K562 (cell line): Measurements from ENCODE around the gene TRABD2B. TPM values are rescaled to one million over a fixed set of nuclear protein-coding genes. Genes with fewer than 3 reads are reported as not detected.

ENCODE experiments used
- DPF2 ChIP-seq: fragments of 450-650 bp; IDR thresholded peaks from 2 replicates; pipeline ENCODE4 v1.6.1; 2016
- FOXJ2 ChIP-seq: fragments of 200-800 bp; sonication (Bioruptor generic); IDR thresholded peaks from 2 replicates; pipeline ENCODE4 v1.6.1; 2016; ENCODE audit warnings: missing genetic modification characterization, missing compliant biosample characterization
- HNRNPL ChIP-seq: fragments of 200-400 bp; formaldehyde crosslinking; IDR thresholded peaks from 2 replicates; pipeline ENCODE4 v1.6.1; 2017; ENCODE audit warnings: low read depth, mild to moderate bottlenecking, low read length
- HSF4 ChIP-seq: fragments of 250-450 bp; sonication (Bioruptor Pico); IDR thresholded peaks from 2 replicates; pipeline ENCODE4 v2.1.2; 2022; ENCODE audit warnings: mild to moderate bottlenecking, moderate library complexity, borderline replicate concordance
- NBN ChIP-seq: fragments of 450-650 bp; IDR thresholded peaks from 2 replicates; pipeline ENCODE4 v1.6.1; 2016; ENCODE audit warnings: low read depth, mild to moderate bottlenecking
- NFE2 ChIP-seq: IDR thresholded peaks from 2 replicates; pipeline ENCODE4 v1.6.1; 2014; ENCODE audit warnings: antibody characterized with exemption, low read depth
- SRSF1 ChIP-seq: fragments of 200-400 bp; formaldehyde crosslinking; IDR thresholded peaks from 2 replicates; pipeline ENCODE4 v1.6.1; 2017; ENCODE audit warnings: mild to moderate bottlenecking, low read depth, low read length, moderate library complexity
- ZBTB1 ChIP-seq: sonication (generic); formaldehyde crosslinking; IDR thresholded peaks from 2 replicates; pipeline ENCODE4 v1.8.1; 2023; ENCODE audit warnings: missing genetic modification reagents, low read depth, mild to moderate bottlenecking, borderline replicate concordance
- polyA plus RNA-seq, 8 experiments: library from polyadenylated mRNA; depleted of rRNA in 4 of 8; stranded (reverse) in 5 of 8; unstranded in 3 of 8; fragments of >200 nt; fragmentation: Nextera tagmentation in 2 of 8; fragmentation: Illumina TruSeq in 1 of 8; extraction: Ambion mirVana in 2 of 8; extraction: Trizol in 1 of 8; gene quantifications; 2 replicates each; pipeline versions ENCODE4 v1.2.1 to v1.2.3, GENCODE V29; 2011 to 2014; ENCODE audit warnings: inconsistent platforms in 1 of 8, missing spikeins in 1 of 8
- total RNA-seq, 7 experiments: library from RNA; depleted of rRNA in 6 of 7; stranded (reverse); fragments of >200 nt in 6 of 7; fragmentation: Illumina TruSeq in 2 of 7; extraction: Trizol in 2 of 7; gene quantifications; 2 replicates each; pipeline versions ENCODE4 v1.2.1 to v1.2.3, GENCODE V29; 2011 to 2021; ENCODE audit warnings: low replicate concordance in 1 of 7
- TF ChIP-seq, protein P1 (sequence below), 2 experiments: fragments of 450-650 bp; IDR thresholded peaks; 2 replicates each; pipeline ENCODE4 v1.6.1; 2016; ENCODE audit warnings: mild to moderate bottlenecking in 2 of 2, borderline replicate concordance in 1 of 2, low read depth in 1 of 2, moderate library complexity in 1 of 2
- TF ChIP-seq, protein P2 (sequence below), 2 experiments: fragments of 450-650 bp in 1 of 2; sonication (generic) in 1 of 2; formaldehyde crosslinking; conservative IDR thresholded peaks; 2 replicates each; pipeline versions ENCODE4 v1.4.0 to v1.8.1; 2020 to 2022; ENCODE audit warnings: mild to moderate bottlenecking in 1 of 2, missing genetic modification reagents in 1 of 2
- TF ChIP-seq, protein P3 (sequence below): fragments of 450-650 bp; formaldehyde crosslinking; IDR thresholded peaks from 2 replicates; pipeline ENCODE4 v1.4.0; 2020; ENCODE audit warnings: mild to moderate bottlenecking, moderate library complexity
- TF ChIP-seq, protein P4 (sequence below): fragments of 150-350 bp; IDR thresholded peaks from 2 replicates; pipeline ENCODE4 v1.6.1; 2014; ENCODE audit warnings: low read depth, mild to moderate bottlenecking, low read length, borderline replicate concordance

The TRABD2B gene
- total and polyA plus RNA-seq, 9 of the 15 experiments (the other 6 are each of a cell fraction or from before 2014, with no cell fraction given) = not detected

DNA sequence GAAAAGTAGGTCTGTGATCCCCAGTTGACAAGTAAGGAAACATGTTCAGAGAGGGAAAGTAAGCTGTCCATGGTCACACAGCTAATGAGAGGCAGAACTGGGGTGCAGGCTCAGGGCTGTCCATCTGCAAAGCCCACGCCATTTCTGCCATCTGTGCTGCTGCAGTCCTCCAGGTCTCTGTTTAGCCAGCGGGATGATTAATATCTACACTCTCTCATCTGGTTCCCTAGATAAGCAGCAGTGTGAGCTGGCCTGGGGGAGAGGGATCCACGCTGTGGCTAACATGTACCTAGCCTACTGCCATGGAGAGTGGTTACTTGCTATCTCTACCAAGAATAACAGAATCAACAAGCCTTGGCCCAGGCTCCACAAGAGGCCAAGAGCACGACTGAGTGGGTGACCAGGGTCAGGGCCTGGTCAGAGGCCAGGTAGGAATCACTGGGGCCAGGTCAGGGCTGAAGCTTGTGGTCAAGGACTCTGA, 75.2 kb downstream of the TRABD2B start (continued):
- TF ChIP-seq, protein P1, sequence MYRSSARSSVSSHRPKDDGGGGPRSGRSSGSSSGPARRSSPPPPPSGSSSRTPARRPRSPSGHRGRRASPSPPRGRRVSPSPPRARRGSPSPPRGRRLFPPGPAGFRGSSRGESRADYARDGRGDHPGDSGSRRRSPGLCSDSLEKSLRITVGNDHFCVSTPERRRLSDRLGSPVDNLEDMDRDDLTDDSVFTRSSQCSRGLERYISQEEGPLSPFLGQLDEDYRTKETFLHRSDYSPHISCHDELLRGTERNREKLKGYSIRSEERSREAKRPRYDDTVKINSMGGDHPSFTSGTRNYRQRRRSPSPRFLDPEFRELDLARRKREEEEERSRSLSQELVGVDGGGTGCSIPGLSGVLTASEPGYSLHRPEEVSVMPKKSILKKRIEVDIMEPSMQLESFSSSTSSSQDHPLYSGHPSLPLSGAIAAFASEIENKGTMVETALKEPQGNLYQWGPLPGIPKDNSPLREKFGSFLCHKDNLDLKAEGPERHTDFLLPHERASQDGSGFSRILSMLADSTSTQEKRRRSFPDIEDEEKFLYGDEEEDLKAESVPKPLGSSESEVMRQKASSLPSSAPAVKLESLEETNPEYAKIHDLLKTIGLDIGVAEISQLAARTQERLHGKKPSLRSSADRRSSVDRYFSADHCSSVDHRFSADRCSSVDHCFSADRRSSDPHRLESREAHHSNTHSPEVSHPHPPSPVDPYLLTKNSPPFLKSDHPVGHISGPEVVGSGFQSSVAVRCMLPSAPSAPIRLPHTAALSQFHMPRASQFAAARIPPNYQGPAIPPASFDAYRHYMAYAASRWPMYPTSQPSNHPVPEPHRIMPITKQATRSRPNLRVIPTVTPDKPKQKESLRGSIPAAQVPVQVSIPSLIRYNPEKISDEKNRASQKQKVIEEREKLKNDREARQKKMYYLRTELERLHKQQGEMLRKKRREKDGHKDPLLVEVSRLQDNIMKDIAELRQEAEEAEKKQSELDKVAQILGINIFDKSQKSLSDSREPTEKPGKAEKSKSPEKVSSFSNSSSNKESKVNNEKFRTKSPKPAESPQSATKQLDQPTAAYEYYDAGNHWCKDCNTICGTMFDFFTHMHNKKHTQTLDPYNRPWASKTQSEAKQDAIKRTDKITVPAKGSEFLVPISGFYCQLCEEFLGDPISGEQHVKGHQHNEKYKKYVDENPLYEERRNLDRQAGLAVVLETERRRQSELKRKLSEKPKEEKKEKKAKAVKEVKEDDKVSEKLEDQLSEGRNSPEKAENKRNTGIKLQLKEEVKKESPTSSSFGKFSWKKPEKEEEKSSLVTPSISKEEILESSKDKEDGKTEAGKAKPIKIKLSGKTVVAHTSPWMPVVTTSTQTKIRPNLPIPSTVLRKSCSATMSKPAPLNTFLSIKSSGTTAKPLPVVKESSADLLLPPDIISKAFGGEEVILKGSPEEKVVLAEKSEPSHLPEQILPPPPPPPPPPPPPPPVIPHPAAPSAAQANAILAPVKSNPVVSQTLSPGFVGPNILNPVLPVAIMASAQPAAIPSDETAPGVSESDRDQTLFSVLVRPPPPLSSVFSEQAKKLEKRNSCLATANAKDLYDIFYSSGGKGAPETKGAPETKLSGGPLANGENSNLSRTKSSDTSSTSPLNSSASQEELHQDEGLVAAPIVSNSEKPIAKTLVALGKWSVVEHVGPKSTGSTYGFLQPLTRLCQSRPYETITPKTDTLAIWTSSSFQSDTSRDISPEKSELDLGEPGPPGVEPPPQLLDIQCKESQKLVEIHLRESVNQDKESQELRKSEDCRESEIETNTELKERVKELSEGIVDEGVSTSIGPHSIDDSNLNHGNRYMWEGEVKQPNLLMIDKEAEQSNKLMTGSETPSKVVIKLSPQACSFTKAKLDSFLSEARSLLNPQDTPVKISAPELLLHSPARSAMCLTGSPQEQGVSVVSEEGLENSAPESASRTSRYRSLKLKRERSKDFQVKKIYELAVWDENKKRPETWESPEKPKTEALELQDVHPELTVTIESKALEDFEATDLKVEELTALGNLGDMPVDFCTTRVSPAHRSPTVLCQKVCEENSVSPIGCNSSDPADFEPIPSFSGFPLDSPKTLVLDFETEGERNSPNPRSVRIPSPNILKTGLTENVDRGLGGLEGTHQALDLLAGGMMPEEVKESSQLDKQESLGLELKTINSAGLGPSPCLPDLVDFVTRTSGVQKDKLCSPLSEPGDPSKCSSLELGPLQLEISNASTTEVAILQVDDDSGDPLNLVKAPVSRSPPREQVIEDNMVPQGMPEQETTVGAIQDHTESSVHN (IDR thresholded peaks at IDR 0.05; ENCODE audit: borderline replicate concordance in 1 of 2, low read depth in 1 of 2) = no peak
- TF ChIP-seq FOXJ2 = peak; percentile 82; the same call in 1 of the 2 replicates
- no peak for TF ChIP-seq NFE2
- TF ChIP-seq DPF2 = peak; percentile 59; the same call in 1 of the 2 replicates
- TF ChIP-seq SRSF1 = no peak
- TF ChIP-seq HSF4 = no peak
- TF ChIP-seq, protein P2, sequence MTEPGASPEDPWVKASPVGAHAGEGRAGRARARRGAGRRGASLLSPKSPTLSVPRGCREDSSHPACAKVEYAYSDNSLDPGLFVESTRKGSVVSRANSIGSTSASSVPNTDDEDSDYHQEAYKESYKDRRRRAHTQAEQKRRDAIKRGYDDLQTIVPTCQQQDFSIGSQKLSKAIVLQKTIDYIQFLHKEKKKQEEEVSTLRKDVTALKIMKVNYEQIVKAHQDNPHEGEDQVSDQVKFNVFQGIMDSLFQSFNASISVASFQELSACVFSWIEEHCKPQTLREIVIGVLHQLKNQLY (CRISPR knock-in tag; conservative IDR thresholded peaks at IDR 0.05) = no peak
- TF ChIP-seq, protein P3, sequence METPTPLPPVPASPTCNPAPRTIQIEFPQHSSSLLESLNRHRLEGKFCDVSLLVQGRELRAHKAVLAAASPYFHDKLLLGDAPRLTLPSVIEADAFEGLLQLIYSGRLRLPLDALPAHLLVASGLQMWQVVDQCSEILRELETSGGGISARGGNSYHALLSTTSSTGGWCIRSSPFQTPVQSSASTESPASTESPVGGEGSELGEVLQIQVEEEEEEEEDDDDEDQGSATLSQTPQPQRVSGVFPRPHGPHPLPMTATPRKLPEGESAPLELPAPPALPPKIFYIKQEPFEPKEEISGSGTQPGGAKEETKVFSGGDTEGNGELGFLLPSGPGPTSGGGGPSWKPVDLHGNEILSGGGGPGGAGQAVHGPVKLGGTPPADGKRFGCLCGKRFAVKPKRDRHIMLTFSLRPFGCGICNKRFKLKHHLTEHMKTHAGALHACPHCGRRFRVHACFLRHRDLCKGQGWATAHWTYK (CRISPR knock-in tag) = peak; percentile 88; the same call in 1 of the 2 replicates
- no peak for TF ChIP-seq ZBTB1 (CRISPR knock-in tag)
- no peak for TF ChIP-seq NBN
- TF ChIP-seq, protein P4, sequence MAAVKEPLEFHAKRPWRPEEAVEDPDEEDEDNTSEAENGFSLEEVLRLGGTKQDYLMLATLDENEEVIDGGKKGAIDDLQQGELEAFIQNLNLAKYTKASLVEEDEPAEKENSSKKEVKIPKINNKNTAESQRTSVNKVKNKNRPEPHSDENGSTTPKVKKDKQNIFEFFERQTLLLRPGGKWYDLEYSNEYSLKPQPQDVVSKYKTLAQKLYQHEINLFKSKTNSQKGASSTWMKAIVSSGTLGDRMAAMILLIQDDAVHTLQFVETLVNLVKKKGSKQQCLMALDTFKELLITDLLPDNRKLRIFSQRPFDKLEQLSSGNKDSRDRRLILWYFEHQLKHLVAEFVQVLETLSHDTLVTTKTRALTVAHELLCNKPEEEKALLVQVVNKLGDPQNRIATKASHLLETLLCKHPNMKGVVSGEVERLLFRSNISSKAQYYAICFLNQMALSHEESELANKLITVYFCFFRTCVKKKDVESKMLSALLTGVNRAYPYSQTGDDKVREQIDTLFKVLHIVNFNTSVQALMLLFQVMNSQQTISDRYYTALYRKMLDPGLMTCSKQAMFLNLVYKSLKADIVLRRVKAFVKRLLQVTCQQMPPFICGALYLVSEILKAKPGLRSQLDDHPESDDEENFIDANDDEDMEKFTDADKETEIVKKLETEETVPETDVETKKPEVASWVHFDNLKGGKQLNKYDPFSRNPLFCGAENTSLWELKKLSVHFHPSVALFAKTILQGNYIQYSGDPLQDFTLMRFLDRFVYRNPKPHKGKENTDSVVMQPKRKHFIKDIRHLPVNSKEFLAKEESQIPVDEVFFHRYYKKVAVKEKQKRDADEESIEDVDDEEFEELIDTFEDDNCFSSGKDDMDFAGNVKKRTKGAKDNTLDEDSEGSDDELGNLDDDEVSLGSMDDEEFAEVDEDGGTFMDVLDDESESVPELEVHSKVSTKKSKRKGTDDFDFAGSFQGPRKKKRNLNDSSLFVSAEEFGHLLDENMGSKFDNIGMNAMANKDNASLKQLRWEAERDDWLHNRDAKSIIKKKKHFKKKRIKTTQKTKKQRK = no peak
- TF ChIP-seq HNRNPL = no peak
